Activated effector memory CD4-positive, alpha-beta T cell treated with Interleukin-2 at 50 U/mL for 16 hours (primary cell): ENCODE data around the gene TYRP1.

Experiments
- DNase-seq: peaks from one replicate; pipeline ENCODE4 v3.0.0-alpha.2; 2020

The TYRP1 gene

GRCh38 chr9:12697719-12698118 lies 4.5 kb downstream of the TYRP1 start:
- no peak for DNase-seq

- no peak for DNase-seq
Observed at GRCh38 chr9:12698266-12698665, 5.1 kb downstream of the TYRP1 start.

- no peak for DNase-seq
Observed at GRCh38 chr9:12698986-12699385, 5.8 kb downstream of the TYRP1 start.

GRCh38 chr9:12699529-12699928 lies 6.3 kb downstream of the TYRP1 start:
- no peak for DNase-seq

DNA sequence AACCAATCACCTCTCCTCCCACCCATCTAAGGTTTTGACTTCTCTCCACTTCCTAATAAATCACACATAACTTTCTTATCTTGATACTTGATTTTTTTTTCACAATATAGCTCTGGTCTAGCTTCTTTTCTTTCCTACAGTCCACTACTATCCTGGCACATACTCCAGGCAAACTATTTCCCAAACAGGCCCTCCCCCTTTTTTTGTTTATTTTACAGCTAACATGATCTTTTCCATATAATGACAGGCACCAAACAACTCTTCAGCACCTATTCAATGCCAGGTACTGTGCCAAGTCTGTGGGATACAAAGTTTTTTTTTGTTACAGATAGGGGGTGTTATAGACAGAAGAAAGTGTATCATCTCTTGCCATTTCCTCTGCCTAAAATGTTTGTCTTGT lies 7.9 kb downstream of the TYRP1 start:
- DNase-seq = no peak

DNA sequence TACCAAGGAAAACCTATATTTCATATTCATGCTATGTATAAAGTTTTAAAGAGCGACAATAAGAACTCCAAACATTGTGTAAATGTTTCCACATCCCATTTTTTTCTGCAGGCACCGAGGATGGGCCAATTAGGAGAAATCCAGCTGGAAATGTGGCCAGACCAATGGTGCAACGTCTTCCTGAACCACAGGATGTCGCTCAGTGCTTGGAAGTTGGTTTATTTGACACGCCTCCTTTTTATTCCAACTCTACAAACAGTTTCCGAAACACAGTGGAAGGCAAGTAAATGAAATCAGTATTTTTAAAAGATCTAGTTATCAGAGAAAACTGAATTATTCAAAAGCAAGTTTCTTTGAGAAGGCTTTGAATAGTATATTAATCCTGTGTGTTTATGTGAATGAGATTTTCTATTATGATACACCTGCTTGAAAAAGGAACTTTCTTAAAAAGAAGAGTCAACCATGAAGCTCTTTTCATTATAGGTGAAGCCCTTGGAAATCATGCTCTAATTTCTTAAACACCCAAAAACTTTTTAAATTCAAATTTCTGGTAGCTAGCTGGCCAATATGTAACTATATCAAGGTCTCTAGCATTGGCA lies 9.1 kb downstream of the TYRP1 start:
- DNase-seq = no peak

- DNase-seq = no peak
Observed at GRCh38 chr9:12703996-12704395, 10.8 kb downstream of the TYRP1 start.

- no peak for DNase-seq
Observed at GRCh38 chr9:12705738-12706391, 12.7 kb downstream of the TYRP1 start.

- DNase-seq = no peak
Observed at GRCh38 chr9:12708562-12709298, 15.5 kb downstream of the TYRP1 start.

DNA sequence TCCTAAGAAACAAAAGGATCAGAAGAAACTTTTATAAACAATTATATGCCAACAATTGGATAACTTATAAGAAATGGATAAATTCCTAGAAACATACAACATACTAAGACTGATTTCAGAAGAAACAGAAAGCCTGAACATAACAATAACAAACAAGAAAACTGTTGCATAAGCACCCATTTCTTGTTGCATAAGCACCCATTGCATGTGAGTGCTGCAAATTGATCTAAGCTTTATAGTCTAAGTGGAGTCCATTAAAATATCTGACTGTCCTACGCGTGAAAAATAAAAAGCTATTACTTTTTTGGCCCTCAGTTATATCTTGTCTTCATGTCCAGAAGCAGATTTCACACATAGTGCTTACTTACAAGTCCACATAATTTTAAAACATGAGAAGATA lies 19.3 kb downstream of the TYRP1 start:
- DNase-seq = no peak

GRCh38 chr9:12715268-12715667 lies 22.1 kb downstream of the TYRP1 start:
- DNase-seq = no peak

DNA sequence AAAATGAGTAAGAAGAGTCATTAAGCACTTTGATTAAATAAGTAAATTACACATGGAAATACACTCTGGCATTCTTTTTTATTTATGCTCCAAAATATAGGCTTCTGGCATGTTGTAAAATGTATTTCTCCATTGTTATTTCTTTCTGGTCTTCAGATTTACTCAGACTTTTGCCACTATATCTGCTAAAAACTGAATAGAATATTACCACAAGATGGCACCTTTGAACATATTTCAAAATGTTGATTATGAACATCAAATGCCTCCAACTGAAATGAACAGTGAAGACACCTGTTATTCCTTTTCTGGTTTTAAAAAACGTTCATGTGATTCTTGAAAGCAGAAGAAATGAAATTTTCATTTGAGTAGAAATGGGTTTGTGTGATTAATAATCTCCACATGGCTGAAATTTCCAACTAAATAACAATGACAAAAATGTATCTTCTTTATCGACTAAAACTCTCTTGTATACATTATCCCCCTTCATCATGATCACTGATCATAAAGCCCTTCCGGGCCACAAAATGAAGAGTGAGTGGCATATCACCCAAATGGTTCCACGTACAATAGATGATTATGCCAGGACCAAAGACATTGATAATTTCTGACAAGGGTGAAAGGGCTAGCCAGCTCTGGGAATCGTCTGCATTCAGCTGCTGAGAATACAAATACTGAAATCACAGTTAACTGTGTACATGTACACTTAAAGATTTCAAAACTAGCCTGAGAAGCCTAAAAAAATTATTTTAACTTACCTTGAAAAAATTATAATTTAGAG lies 23.8 kb downstream of the TYRP1 start:
- DNase-seq = no peak

DNA sequence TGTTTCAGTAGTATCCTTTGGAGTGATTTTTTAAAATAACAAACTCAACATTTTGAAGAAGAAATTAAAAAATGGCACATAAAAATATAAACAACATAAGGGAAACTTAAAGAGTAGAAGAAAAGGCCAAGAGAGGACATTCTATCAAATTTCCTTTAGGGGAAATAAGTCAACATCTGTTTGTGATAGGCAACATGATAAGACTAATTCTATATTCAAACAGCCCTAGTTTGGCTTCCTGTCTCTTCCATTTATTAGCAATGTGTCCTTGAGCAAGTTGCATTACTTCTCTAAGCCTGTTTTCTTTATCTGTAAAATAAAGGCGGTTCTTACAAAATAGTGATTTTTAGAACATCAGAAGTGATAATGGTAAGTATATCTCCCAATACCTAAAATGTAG lies 24.7 kb downstream of the TYRP1 start:
- DNase-seq = no peak

DNA sequence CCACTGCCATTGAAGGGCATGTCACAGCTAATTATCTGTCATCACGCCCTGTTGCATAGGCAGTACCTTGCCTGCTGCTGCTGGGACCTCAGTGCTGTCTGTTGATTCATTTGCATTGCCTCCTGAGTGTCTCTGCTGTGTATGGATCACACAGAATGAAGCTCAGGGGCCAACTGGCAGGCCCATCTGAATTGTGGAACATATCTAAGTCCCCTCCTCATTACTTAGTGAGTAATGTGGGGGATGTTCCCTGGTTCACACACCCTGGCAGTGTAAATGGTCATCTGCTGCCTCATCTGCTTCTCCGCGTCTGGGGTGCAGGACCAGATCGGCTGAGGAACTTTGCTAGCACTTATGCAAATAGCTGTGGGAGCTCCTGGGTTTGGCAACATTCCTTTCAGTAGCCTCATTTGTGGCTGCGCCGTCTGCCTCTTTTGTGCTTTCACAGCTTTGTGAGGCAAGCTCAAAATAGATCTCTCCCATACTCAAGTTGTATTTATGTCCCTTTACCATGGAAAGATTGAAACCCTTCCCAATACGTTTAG lies 25.4 kb downstream of the TYRP1 start:
- DNase-seq = no peak

- DNase-seq = no peak
Observed at GRCh38 chr9:12719431-12719830, 26.2 kb downstream of the TYRP1 start.

GRCh38 chr9:12720551-12720950 lies 27.4 kb downstream of the TYRP1 start:
- DNase-seq = no peak

GRCh38 chr9:12722131-12722530 lies 28.9 kb downstream of the TYRP1 start:
- DNase-seq = no peak

DNA sequence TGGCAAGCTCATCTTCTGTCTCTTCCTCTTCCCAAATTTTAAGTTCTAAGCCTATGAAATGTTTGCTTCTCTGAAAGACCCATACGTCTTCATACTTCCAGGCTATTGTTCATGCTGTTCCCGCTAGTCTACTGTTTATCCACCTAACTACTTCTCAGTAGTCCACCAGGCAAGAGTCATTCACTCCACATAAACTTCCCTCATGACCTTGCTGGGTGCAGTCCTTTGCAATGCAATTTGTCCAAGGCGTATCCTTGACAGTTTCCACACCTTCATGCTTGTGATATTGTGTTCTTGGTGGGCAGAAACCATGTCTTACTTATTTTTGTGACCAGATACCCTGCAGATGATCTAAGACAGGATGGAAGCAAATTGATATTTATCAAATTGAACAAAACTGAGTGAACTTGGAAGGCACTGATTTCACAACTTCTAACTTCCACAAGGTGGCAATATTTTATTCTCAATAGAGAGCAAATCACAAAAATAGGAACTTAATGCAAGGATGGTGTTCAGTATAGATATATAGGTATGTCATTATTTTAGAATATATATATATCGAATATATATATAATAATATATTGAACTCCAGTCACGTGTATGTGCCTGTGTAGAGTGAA lies 30.3 kb downstream of the TYRP1 start:
- DNase-seq = no peak

GRCh38 chr9:12726795-12727194 lies 33.6 kb downstream of the TYRP1 start:
- no peak for DNase-seq

DNA sequence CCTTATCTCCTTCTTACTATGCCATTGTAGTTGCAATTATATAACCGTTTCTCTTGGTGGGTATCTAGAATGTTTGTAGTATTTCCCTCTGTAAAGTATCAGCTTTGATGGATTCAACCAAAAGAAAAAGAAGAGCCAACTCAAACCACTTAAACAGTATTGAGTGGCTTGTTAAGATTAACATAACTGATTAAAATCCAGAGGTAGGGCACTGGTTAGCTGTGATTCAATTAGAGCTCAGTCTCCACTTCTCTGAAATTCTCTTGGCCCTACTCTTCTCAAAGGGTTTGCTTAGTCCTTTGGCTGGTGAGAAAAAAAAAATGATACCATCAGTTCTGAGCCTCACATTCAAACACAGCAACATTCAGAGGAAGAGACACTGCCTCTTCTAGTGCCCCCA lies 37.0 kb downstream of the TYRP1 start:
- DNase-seq = no peak

- DNase-seq = no peak
Observed at GRCh38 chr9:12730927-12731326, 37.7 kb downstream of the TYRP1 start.

DNA sequence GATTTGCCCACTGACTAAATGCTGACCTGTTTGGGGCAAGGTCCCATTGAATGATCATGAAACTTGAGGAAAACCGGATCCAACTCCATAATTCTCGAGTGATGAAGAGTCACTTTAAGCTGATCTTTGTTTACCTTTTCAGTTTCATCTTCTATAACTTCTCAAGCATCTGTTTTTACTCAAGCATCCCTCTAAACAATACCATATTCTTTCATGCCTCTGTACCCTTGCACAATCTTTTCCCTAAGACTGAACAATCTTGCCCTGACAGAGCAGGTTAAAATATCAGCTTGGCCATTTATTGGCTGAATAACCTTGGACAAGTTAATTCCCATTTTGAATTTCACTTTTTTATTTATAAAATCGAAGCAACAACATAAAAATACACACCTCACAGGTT lies 39.8 kb downstream of the TYRP1 start:
- DNase-seq = no peak

GRCh38 chr9:12735665-12736064 lies 42.5 kb downstream of the TYRP1 start:
- DNase-seq = no peak
